ENCODE results near the gene TINCR. TPM values are rescaled to one million over a fixed set of nuclear protein-coding genes. Genes with fewer than 3 reads are reported as not detected.
A peak's percentile ranks its signal among the peaks of the same experiment; 100 is the strongest.
"Not testable (repeated sequence)": the region's sequence is repeated elsewhere in the genome, so short reads cannot be mapped to it uniquely, and the experiment has no call there.

TINCR gene
- 100 to 1,000 TPM; 173 to 255 (median 185) TPM for total RNA-seq

DNA sequence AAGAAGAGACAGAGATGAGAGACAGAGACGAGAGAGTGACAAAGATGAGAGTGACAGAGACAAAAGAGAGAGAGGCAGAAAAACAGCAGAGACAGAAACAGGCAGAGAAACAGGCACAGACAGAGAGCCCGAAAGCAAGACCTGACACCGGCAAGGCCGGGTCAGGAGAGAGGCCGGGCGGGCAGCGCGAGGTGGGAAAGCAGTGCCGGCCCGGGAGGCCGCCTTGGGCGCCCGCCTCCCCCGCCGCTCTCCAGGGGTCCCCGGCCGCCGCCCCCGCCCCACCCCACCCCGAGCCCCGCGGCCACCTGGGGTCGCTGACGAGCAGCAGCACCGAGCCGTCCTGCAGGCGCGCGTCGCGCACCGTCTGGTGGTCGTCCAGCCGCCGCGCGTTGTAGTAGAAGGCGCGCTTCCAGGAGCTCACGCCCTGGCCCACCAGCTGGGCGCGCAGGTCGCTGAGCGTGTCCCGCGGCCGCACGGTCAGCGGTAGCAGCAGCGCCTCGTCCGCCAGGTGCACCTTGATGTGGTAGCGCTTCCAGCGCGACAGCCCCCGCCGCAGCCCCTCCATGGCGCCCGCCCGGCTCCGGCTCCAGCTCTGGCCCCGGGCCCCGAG lies at the start of gene TINCR:
TSS of gene TINCR (minus strand) at position 594 of the 610 bp plus-strand sequence.
- peak in 1 of 2 donors; percentile 44 for TF ChIP-seq CTCF (IDR thresholded peaks at IDR 0.05)
- no peak for TF ChIP-seq POLR2AphosphoS5 (IDR thresholded peaks at IDR 0.05)
- peaks cover 14% of the 10 kb centered on the region for H3K4me1 ChIP-seq
- WGBS = 17% methylated on average over 16 of the region's 63 CpGs
- peak within 1 kb of the TSS; percentile 91 for H3K27ac ChIP-seq
- H3K36me3 ChIP-seq = peaks cover under 1% of the 10 kb centered on the region
- H3K27me3 ChIP-seq = peaks cover 43% of the 10 kb centered on the region
- no peaks in the 10 kb centered on the region for H3K9me3 ChIP-seq
- no peak for DNase-seq (ENCODE audit: low spot score in 2 of 2)
- peak within 1 kb of the TSS; percentile 60 for H3K4me3 ChIP-seq

- Histone ChIP-seq H3K4me1 (peaks cover 32% of the 10 kb centered on the region), H3K36me3 (peaks cover 68% of the 10 kb centered on the region), H3K4me3 (no peak overlapping the region), H3K9me3 (no peaks in the 10 kb centered on the region), H3K27me3 (no peaks in the 10 kb centered on the region), H3K27ac (no peak overlapping the region)
- DNase-seq (ENCODE audit: low spot score in 2 of 2) = no peak
- TF ChIP-seq POLR2AphosphoS5 (IDR thresholded peaks at IDR 0.05) = no peak
- no peak for TF ChIP-seq CTCF (IDR thresholded peaks at IDR 0.05)
- no peak for TF ChIP-seq POLR2A (IDR thresholded peaks at IDR 0.05)
- TF ChIP-seq EP300 (IDR thresholded peaks at IDR 0.05) = no peak
- 76% methylated on average over 1 of the region's 1 CpG for WGBS
Measured at GRCh38 chr19:5617080-5617479, 49.3 kb upstream of the TINCR start.

- Histone ChIP-seq H3K4me3 (no peak overlapping the region), H3K4me1 (peaks cover 20% of the 10 kb centered on the region), H3K36me3 (peaks cover 73% of the 10 kb centered on the region), H3K27ac (no peak overlapping the region), H3K27me3 (no peaks in the 10 kb centered on the region), H3K9me3 (no peaks in the 10 kb centered on the region)
- WGBS = 78% methylated on average over 17 of the region's 17 CpGs
- DNase-seq (ENCODE audit: low spot score in 2 of 2) = no peak
- TF ChIP-seq POLR2A (IDR thresholded peaks at IDR 0.05) = no peak
- TF ChIP-seq EP300 (IDR thresholded peaks at IDR 0.05) = no peak
- TF ChIP-seq POLR2AphosphoS5 (IDR thresholded peaks at IDR 0.05) = no peak
- no peak for TF ChIP-seq CTCF (IDR thresholded peaks at IDR 0.05)
Measured at GRCh38 chr19:5615756-5616327, 48.1 kb upstream of the TINCR start.

DNA sequence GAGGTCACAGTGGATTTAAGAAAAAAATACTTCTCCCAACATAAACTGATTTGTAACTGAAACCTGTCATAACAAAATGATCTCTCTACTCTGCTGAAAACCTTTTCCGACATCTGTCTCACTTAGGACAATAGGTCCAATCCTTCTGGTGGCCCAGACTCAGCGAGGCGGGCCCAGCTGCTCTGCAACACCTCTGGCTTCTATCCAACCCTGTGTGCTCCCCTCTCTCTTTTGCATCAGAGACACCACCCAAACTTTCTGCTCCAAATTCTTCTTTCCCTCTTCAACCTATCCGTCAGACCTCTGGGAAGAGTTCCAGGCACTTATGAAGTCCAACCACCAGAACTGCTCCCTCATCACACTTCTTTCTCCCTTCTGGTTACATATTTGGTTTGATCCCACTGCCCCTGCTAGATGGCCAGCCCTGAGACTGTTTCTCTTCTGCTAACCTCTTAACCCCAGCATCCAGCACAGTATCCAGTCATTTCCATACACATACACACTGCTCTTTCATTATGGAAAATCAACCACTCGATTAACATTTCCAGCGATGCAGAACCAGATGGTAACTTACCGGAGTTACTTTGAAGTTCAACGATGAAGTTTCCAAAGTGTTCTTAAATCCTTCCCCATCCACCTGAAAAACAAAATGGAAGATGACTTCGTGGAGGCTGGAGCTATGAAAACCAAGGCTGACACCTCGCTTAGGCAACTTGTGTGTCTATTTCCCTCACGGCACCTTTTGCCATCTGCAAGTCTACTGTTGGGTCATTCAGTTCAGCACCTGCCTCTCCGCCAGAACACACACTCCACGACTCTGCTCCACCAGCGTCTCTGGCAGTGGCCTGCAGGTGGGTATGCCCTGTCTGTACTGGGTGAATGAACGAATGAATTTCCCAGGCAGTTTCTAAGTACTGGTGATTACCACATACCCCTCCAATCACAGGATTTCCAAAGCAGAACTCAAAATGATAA lies 45.4 kb upstream of the TINCR start:
- Histone ChIP-seq H3K4me3 (no peak overlapping the region), H3K4me1 (no peaks in the 10 kb centered on the region), H3K9me3 (no peaks in the 10 kb centered on the region), H3K27ac (no peak overlapping the region), H3K27me3 (no peaks in the 10 kb centered on the region), H3K36me3 (peaks cover 89% of the 10 kb centered on the region)
- 88% methylated on average over 15 of the region's 15 CpGs for WGBS
- no peak for DNase-seq (ENCODE audit: low spot score in 2 of 2)
- TF ChIP-seq EP300 (IDR thresholded peaks at IDR 0.05) = no peak

DNA sequence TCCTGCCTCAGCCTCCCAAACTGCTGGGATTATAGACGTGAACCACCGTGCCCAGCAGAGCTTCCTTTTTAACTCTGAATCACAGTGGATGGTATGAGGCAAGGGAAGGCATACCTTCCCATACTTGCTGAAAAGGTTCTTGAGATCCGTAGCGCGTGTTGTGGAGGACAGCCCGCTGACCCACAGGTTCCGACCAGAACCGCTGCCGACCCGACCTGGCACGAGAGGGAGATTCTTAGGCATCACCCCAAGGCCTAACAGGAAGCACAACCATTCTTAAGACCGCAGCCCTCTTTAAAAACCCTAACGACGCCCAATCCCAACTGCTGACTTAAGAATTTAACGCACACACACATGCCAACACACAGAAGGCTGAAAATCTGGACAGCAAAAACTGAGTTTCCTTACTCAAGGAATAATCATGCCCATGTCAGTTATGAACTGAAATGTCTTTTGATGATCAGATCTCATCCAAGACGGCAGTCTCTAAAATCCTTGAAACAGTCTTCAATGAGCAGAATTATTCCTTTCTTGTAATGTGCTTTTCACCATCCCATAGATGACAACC lies 42.2 kb upstream of the TINCR start:
- WGBS = 90% methylated on average over 16 of the region's 16 CpGs
- H3K4me1 ChIP-seq = no peaks in the 10 kb centered on the region
- TF ChIP-seq POLR2A (IDR thresholded peaks at IDR 0.05) (no peak), EP300 (IDR thresholded peaks at IDR 0.05) (no peak), POLR2AphosphoS5 (IDR thresholded peaks at IDR 0.05) (no peak), CTCF (IDR thresholded peaks at IDR 0.05) (no peak)
- H3K27me3 ChIP-seq = no peaks in the 10 kb centered on the region
- peaks cover 92% of the 10 kb centered on the region for H3K36me3 ChIP-seq
- no peak for DNase-seq (ENCODE audit: low spot score in 2 of 2)
- H3K4me3 ChIP-seq = no peak overlapping the region
- H3K9me3 ChIP-seq = no peaks in the 10 kb centered on the region
- H3K27ac ChIP-seq = no peak overlapping the region

DNA sequence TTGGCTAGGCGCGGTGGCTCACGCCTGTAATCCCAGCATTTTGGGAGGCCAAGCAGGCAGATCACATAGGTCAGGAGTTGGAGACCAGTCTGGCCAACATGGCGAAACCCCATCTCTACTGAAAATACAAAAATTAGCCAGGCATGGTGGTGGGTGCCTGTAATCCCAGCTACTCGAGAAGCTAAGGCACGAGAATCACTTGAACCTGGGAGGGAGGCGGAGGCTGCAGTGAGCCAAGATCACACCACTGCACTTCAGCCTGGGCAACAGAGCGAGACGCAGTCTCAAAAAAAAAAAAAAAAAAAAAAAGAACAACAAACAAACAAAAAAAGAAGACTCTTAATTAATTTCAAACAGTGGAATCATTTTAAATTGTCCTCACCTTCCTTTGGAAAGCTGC lies 41.0 kb upstream of the TINCR start:
- H3K9me3 ChIP-seq; H3K4me1 ChIP-seq; DNase-seq (ENCODE audit: low spot score in 2 of 2); H3K4me3 ChIP-seq; H3K27me3 ChIP-seq; H3K27ac ChIP-seq: not testable (repeated sequence)
- peaks cover 92% of the 10 kb centered on the region for H3K36me3 ChIP-seq
- 94% methylated on average over 8 of the region's 9 CpGs for WGBS

All from suprapubic skin (tissue), 4 donors.